CD4-positive, alpha-beta T cell (primary cell): ENCODE data around the gene MT1X. TPM values are rescaled to one million over a fixed set of nuclear protein-coding genes. Genes with fewer than 3 reads are reported as not detected.

Experiments
- ATAC-seq: fragments of 200-7000 bp; cut with Tn5 transposase; one replicate; pipeline ENCODE4 v1.10.0; 2022; ENCODE audit warnings: mild to moderate bottlenecking; ENCODE audit not compliant: poor library complexity
- CTCF ChIA-PET: fragments of 350-600 bp; sonication (Branson Sonifier 250); formaldehyde crosslinking; loops from one replicate; lab custom pipeline; 2021; ENCODE audit warnings: antibody characterized with exemption, inconsistent platforms; lab: Charles Lee
- POLR2A ChIA-PET: fragments of 350-600 bp; sonication (Branson Sonifier 250); formaldehyde crosslinking; loops from one replicate; lab custom pipeline; 2021; ENCODE audit warnings: antibody characterized with exemption, inconsistent platforms; lab: Charles Lee
- DNase-seq, 14 experiments: peaks; one replicate each; pipeline ENCODE4 v3.0.0-alpha.2; 2013 to 2020; ENCODE audit warnings: mixed read lengths in 2 of 14
- H3K27ac ChIP-seq, 2 donors: one replicate each; pipeline versions ENCODE4 v1.5.1 to v1.7.0; 2013; ENCODE audit warnings: low read length in 2 of 2, low read depth in 1 of 2, mild to moderate bottlenecking in 1 of 2
- H3K27me3 ChIP-seq, 2 experiments: 1 replicate in 1 of 2; 2 replicates in 1 of 2; pipeline versions ENCODE4 v1.6.1 to v1.7.0; 2013; ENCODE audit warnings: low read length in 2 of 2, control low read depth in 1 of 2, mild to moderate bottlenecking in 1 of 2, moderate library complexity in 1 of 2; ENCODE audit not compliant: insufficient read depth in 2 of 2, control insufficient read depth in 1 of 2
- H3K36me3 ChIP-seq: one replicate; pipeline ENCODE4 v1.6.1; 2013; ENCODE audit warnings: low read length, control low read depth; ENCODE audit not compliant: insufficient read depth
- H3K4me1 ChIP-seq: one replicate; pipeline ENCODE4 v1.6.1; 2013; ENCODE audit warnings: low read length, control low read depth; ENCODE audit not compliant: insufficient read depth
- H3K4me3 ChIP-seq: one replicate; pipeline ENCODE4 v1.5.1; 2013; ENCODE audit warnings: mild to moderate bottlenecking, low read length, moderate library complexity
- H3K9me3 ChIP-seq, 2 experiments: 1 replicate in 1 of 2; 2 replicates in 1 of 2; pipeline versions ENCODE4 v1.6.1 to v1.7.0; 2013; ENCODE audit warnings: low read length in 2 of 2, mild to moderate bottlenecking in 2 of 2, control low read depth in 1 of 2, moderate library complexity in 1 of 2; ENCODE audit not compliant: control insufficient read depth in 1 of 2, insufficient read depth in 1 of 2
- H3K27ac Mint-ChIP-seq: one replicate; pipeline ENCODE4 v1.8.0; 2020; ENCODE audit warnings: mixed read lengths
- H3K27me3 Mint-ChIP-seq: one replicate; pipeline ENCODE4 v1.8.0; 2021; ENCODE audit warnings: mixed read lengths
- H3K36me3 Mint-ChIP-seq: one replicate; pipeline ENCODE4 v1.8.0; 2021; ENCODE audit warnings: low read depth, mixed read lengths
- H3K4me1 Mint-ChIP-seq: one replicate; pipeline ENCODE4 v1.8.0; 2021; ENCODE audit warnings: low read depth, mixed read lengths
- H3K4me3 Mint-ChIP-seq: one replicate; pipeline ENCODE4 v1.8.0; 2020; ENCODE audit warnings: mild to moderate bottlenecking, mixed read lengths
- H3K9me3 Mint-ChIP-seq: one replicate; pipeline ENCODE4 v1.8.0; 2020; ENCODE audit warnings: mixed read lengths
- CTCF ChIP-seq: fragments of 200-600 bp; IDR thresholded peaks from one replicate; pipeline ENCODE4 v1.8.0; 2022; ENCODE audit warnings: antibody characterized with exemption, mild to moderate bottlenecking
- intact Hi-C, 2 experiments: fragments of 100-400 bp; cut with DNase I in 1 of 2; cut with micrococcal nuclease in 1 of 2; formaldehyde crosslinking; loops; one replicate each; pipeline versions ENCODE4 v1.15.1 to v1.9.0; 2023 to 2025; cut with DNase I, micrococcal nuclease
- total RNA-seq, 174 experiments: library from RNA in 2 of 174; stranded (reverse) in 2 of 174; gene quantifications; one replicate each; pipeline ENCODE4 v1.2.3 and lab custom pipeline; 2021 to 2026

The MT1X gene
- total RNA-seq, 2 experiments from 2014 or later, result 10.9 to 14.1 TPM

- no peaks in the 10 kb centered on the region for H3K36me3 ChIP-seq
- intact Hi-C loops, result no loop called here
- H3K27ac ChIP-seq, result no peak overlapping the region
- no peak overlapping the region for H3K4me3 ChIP-seq
- peaks cover 4 to 18% of the 10 kb centered on the region in 2 experiments for H3K27me3 ChIP-seq
- CTCF ChIA-PET, result no interaction called here
- H3K4me3 Mint-ChIP-seq, result no peak overlapping the region
- no peaks in the 10 kb centered on the region for H3K4me1 Mint-ChIP-seq
- H3K9me3 ChIP-seq, result peaks cover 0 to 4% of the 10 kb centered on the region in 2 experiments
- POLR2A ChIA-PET, result no interaction called here
- DNase-seq, result no peak
- H3K27me3 Mint-ChIP-seq, result peaks cover 40% of the 10 kb centered on the region
- H3K36me3 Mint-ChIP-seq, result no peaks in the 10 kb centered on the region
- H3K9me3 Mint-ChIP-seq, result no peaks in the 10 kb centered on the region
- H3K4me1 ChIP-seq, result peaks cover 5% of the 10 kb centered on the region
- no peak overlapping the region for H3K27ac Mint-ChIP-seq
- ATAC-seq, result no peak
- no peak for TF ChIP-seq CTCF
These were observed 29.7 kb upstream of the MT1X start for GRCh38 chr16:56652600-56652999.

- no peak for ATAC-seq
These were observed 29.1 kb upstream of the MT1X start for GRCh38 chr16:56653218-56653617.

GRCh38 chr16:56657555-56658326 lies 24.5 kb upstream of the MT1X start, which contains the start of gene MT1F:
TSS of gene MT1F (plus strand) at chr16:56657959. CDS start at chr16:56658059, 100 bp downstream.
- CTCF ChIA-PET, result no interaction called here
- Histone ChIP-seq H3K27me3 (peaks cover 0 to 2% of the 10 kb centered on the region in 2 experiments), H3K9me3 (no peaks in the 10 kb centered on the region), H3K4me1 (peaks cover 25% of the 10 kb centered on the region), H3K4me3 (peak within 1 kb of the TSS; percentile 67), H3K36me3 (no peaks in the 10 kb centered on the region), H3K27ac (peak within 1 kb of the TSS in 1 of 2 donors; percentile 49)
- H3K4me3 Mint-ChIP-seq, result peak within 1 kb of the TSS; percentile 98
- no peaks in the 10 kb centered on the region for H3K9me3 Mint-ChIP-seq
- peaks cover 2% of the 10 kb centered on the region for H3K27me3 Mint-ChIP-seq
- intact Hi-C loops, result no loop called here
- peaks cover 26% of the 10 kb centered on the region for H3K4me1 Mint-ChIP-seq
- peak; percentile 43 to 87 (median 65) for DNase-seq
- H3K27ac Mint-ChIP-seq, result peak within 1 kb of the TSS; percentile 84
- POLR2A ChIA-PET, result interaction anchor here (0.8 to 1.2 kb wide), 4 partner anchors 25 to 80 kb away, joined by 4 to 7 read pairs (median 4); partner anchors contain the start of genes MT1X and MT2A
- peak; percentile 77 for ATAC-seq
- TF ChIP-seq CTCF, result no peak
- H3K36me3 Mint-ChIP-seq, result peaks cover 4% of the 10 kb centered on the region

More at GRCh38 chr16:56653218-56653617, 29.1 kb upstream of the MT1X start:
- peaks cover 4% of the 10 kb centered on the region for H3K36me3 Mint-ChIP-seq
- Histone ChIP-seq H3K4me3 (no peak overlapping the region), H3K36me3 (no peaks in the 10 kb centered on the region), H3K9me3 (no peaks in the 10 kb centered on the region), H3K27me3 (peaks cover 3 to 12% of the 10 kb centered on the region in 2 experiments), H3K27ac (no peak overlapping the region), H3K4me1 (peaks cover 9% of the 10 kb centered on the region)
- no peak for DNase-seq
- peaks cover 36% of the 10 kb centered on the region for H3K27me3 Mint-ChIP-seq
- peaks cover 5% of the 10 kb centered on the region for H3K4me1 Mint-ChIP-seq
- no peak overlapping the region for H3K4me3 Mint-ChIP-seq
- TF ChIP-seq CTCF, result no peak
- H3K9me3 Mint-ChIP-seq, result no peaks in the 10 kb centered on the region
- intact Hi-C loops, result no loop called here
- ChIA-PET POLR2A (interaction anchor here (0.9 kb wide), 1 partner anchor 9 kb away, joined by 4 read pairs; no protein-coding TSS in a partner anchor), CTCF (no interaction called here)
- no peak overlapping the region for H3K27ac Mint-ChIP-seq
